HFFc6 (cell line): ENCODE measurements around the gene PPP1R12B. TPM values are rescaled to one million over a fixed set of nuclear protein-coding genes. Genes with fewer than 3 reads are reported as not detected.

ENCODE experiments used
- DNase-seq: peaks from one replicate; pipeline ENCODE4 v3.0.0-alpha.2; 2018
- H3K27ac Mint-ChIP-seq: 2 replicates; pipeline ENCODE4 v1.8.0; 2020; ENCODE audit warnings: mild to moderate bottlenecking, mixed read lengths
- H3K27me3 Mint-ChIP-seq: 2 replicates; pipeline ENCODE4 v1.8.0; 2021; ENCODE audit warnings: mild to moderate bottlenecking, moderate library complexity, mixed read lengths; ENCODE audit not compliant: insufficient read depth
- H3K36me3 Mint-ChIP-seq: 2 replicates; pipeline ENCODE4 v1.8.0; 2021; ENCODE audit warnings: low read depth, mixed read lengths
- H3K4me1 Mint-ChIP-seq: 2 replicates; pipeline ENCODE4 v1.8.0; 2020; ENCODE audit warnings: low read depth, mixed read lengths
- H3K4me3 Mint-ChIP-seq: 2 replicates; pipeline ENCODE4 v1.8.0; 2020; ENCODE audit warnings: mild to moderate bottlenecking, moderate library complexity, mixed read lengths
- H3K9me3 Mint-ChIP-seq: 2 replicates; pipeline ENCODE4 v1.8.0; 2020; ENCODE audit warnings: mild to moderate bottlenecking, mixed read lengths
- total RNA-seq, 6 experiments: library from RNA; stranded (reverse); fragmentation: NEBNext Ultra II Directional; extraction: Animal tissue kit (Norgen Biotek cat#: 25700); gene quantifications; 2 replicates in 1 of 6; 3 replicates in 5 of 6; pipeline ENCODE4 v1.2.3, GENCODE V29; 2021
- TF ChIP-seq, protein P1 (sequence below): fragments of 200-600 bp; sonication (generic); IDR thresholded peaks from 2 replicates; pipeline ENCODE4 v1.5.0; 2021; ENCODE audit warnings: antibody characterized with exemption, mild to moderate bottlenecking

PPP1R12B gene
- total RNA-seq, 6 experiments from 2014 or later: 5.3 to 9.9 (median 6.9) TPM

GRCh38 chr1:202592146-202592545, 243.6 kb downstream of the PPP1R12B start:
- no peak overlapping the region for H3K4me3 Mint-ChIP-seq
- TF ChIP-seq, protein P1, sequence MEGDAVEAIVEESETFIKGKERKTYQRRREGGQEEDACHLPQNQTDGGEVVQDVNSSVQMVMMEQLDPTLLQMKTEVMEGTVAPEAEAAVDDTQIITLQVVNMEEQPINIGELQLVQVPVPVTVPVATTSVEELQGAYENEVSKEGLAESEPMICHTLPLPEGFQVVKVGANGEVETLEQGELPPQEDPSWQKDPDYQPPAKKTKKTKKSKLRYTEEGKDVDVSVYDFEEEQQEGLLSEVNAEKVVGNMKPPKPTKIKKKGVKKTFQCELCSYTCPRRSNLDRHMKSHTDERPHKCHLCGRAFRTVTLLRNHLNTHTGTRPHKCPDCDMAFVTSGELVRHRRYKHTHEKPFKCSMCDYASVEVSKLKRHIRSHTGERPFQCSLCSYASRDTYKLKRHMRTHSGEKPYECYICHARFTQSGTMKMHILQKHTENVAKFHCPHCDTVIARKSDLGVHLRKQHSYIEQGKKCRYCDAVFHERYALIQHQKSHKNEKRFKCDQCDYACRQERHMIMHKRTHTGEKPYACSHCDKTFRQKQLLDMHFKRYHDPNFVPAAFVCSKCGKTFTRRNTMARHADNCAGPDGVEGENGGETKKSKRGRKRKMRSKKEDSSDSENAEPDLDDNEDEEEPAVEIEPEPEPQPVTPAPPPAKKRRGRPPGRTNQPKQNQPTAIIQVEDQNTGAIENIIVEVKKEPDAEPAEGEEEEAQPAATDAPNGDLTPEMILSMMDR: no peak
- H3K36me3 Mint-ChIP-seq: peaks cover 4% of the 10 kb centered on the region; the same call in 1 of the 2 replicates
- DNase-seq: no peak
- peaks cover 62% of the 10 kb centered on the region for H3K4me1 Mint-ChIP-seq
- H3K27me3 Mint-ChIP-seq: peaks cover 7% of the 10 kb centered on the region
- no peak overlapping the region for H3K27ac Mint-ChIP-seq
- no peaks in the 10 kb centered on the region for H3K9me3 Mint-ChIP-seq

DNA sequence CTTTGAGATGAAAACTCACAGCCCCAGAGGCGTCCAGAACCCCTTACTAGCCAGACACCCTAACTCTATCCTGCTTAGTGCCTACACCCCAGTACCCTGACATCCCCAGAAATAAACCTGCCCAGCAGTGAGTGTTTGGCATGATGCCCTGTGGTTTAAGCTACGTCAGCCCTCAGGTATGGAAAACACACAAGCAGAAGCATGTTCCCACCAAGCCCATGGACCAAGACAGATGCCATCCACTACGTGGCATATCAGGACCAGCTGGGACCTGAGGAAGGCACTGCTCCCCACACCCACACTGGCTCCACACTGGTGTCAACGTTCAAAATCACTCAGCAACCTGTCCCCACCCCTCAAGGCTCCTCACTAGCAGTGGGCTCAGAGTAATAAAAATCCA, 245.3 kb downstream of the PPP1R12B start:
- H3K9me3 Mint-ChIP-seq: no peaks in the 10 kb centered on the region
- no peak overlapping the region for H3K4me3 Mint-ChIP-seq

DNA sequence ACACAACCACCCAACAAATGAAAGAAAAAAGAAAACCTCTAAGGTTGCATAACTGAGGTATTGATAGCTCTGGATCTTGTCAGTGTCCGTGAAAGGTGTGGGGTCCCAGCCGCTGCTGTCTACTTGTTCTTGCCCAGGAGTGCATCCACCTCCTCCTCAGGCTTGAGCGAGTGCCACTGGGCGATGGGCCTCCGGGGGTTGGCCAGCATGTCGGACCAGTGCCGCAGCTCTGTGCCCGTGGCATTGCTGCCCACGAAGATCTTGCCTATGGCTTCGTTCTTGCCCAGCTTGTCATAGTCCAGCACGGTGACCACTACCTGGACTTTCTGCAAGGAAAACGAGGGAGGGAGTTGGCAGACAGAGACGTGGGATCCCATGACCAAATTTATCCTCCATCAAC, 248.1 kb downstream of the PPP1R12B start:
- Mint-ChIP-seq H3K36me3 (no peaks in the 10 kb centered on the region), H3K27ac (no peak overlapping the region), H3K4me3 (no peak overlapping the region), H3K4me1 (peaks cover 27% of the 10 kb centered on the region), H3K9me3 (no peaks in the 10 kb centered on the region), H3K27me3 (peaks cover 6% of the 10 kb centered on the region)
- TF ChIP-seq, protein P1: no peak
- DNase-seq: no peak

More for the DNA sequence above, 245.3 kb downstream of the PPP1R12B start:
- TF ChIP-seq, protein P1: no peak
- peaks cover 45% of the 10 kb centered on the region for H3K4me1 Mint-ChIP-seq
- peak; percentile 27 for DNase-seq
- no peaks in the 10 kb centered on the region for H3K36me3 Mint-ChIP-seq
- H3K27ac Mint-ChIP-seq: peak overlapping the region; percentile 69
- H3K27me3 Mint-ChIP-seq: peaks cover 9% of the 10 kb centered on the region

DNA sequence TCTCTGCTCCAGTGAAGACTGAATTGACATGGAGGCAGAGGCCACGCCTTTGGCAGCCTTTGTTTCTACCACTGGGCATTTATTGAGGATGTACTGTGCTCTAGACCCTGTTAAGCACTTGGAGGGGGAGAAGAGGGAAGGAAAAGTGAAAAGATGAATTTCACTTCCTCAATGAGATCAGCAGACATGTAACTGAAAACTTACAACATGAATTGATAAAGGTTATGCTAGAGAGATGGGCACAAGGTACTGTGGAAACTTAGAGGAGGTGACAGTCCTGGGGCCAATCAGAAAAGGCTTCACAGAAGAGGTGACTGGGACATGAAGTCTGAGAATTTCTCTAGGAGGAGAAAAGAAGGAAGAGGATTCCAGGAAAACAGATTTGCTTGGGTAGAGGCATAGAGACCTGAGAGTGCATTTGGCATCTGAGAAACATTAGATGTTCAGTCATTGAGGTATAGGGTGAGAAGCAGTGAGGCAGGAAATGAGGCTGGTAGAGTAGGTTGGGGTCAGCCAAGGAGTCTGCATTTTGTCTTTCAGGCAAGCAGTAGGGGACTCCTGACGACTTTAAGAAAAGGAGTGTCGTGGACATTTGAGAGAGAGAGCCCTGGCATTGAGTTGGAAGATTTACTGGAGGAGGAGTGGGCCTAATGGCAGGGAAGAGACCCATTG, 248.7 kb downstream of the PPP1R12B start:
- no peak for DNase-seq
- TF ChIP-seq, protein P1: no peak
- Mint-ChIP-seq H3K4me3 (no peak overlapping the region), H3K36me3 (no peaks in the 10 kb centered on the region), H3K4me1 (peaks cover 22% of the 10 kb centered on the region), H3K27me3 (peaks cover 6% of the 10 kb centered on the region), H3K27ac (no peak overlapping the region), H3K9me3 (no peaks in the 10 kb centered on the region)

DNA sequence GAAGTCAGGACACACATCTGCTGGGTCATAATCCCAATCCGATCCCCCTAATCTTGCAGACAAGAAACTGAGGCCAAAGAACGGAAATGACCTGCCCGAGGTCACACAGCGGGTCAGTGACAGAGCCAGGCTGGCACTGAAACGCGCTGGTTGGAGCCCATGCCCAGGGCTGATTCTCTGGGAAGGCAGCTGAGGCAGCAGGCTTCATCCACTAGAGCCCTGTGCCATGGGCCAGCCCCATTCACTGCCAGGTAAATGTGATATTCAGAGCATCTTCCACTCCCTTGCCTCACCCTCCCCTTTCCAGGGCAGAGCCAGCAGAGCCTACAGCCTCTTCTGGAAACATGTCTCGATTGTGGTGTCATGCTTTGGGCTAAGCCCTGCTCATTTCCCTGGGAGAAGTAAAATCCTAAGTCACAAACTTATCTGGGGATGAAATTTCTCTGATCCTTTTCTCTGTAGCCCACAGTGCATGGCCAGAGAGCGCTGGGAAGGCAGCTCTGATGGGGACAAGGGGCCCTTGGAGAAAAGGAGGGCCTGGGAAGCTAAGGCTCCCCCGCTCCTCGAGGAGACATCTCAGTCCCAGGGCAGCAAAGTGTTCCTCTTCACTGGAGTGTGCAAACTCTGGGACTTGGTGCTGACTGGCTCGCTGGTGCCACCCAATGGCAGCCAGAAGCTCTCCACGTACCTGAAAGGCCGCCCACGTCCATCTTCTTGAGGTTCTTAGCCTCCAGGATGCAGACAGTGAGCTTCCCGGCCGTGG, 251.4 kb downstream of the PPP1R12B start:
- H3K27me3 Mint-ChIP-seq: peaks cover 5% of the 10 kb centered on the region
- H3K4me3 Mint-ChIP-seq: no peak overlapping the region
- H3K4me1 Mint-ChIP-seq: peaks cover 8% of the 10 kb centered on the region
- peak; percentile 75 for DNase-seq
- H3K9me3 Mint-ChIP-seq: no peaks in the 10 kb centered on the region
- H3K36me3 Mint-ChIP-seq: no peaks in the 10 kb centered on the region
- peak overlapping the region; percentile 74 for H3K27ac Mint-ChIP-seq
- TF ChIP-seq, protein P1: peak; percentile 91
